ENCODE measurements around the gene LTBP1.

- TF ChIP-seq, protein P1, sequence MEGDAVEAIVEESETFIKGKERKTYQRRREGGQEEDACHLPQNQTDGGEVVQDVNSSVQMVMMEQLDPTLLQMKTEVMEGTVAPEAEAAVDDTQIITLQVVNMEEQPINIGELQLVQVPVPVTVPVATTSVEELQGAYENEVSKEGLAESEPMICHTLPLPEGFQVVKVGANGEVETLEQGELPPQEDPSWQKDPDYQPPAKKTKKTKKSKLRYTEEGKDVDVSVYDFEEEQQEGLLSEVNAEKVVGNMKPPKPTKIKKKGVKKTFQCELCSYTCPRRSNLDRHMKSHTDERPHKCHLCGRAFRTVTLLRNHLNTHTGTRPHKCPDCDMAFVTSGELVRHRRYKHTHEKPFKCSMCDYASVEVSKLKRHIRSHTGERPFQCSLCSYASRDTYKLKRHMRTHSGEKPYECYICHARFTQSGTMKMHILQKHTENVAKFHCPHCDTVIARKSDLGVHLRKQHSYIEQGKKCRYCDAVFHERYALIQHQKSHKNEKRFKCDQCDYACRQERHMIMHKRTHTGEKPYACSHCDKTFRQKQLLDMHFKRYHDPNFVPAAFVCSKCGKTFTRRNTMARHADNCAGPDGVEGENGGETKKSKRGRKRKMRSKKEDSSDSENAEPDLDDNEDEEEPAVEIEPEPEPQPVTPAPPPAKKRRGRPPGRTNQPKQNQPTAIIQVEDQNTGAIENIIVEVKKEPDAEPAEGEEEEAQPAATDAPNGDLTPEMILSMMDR (conservative IDR thresholded peaks at IDR 0.05; ENCODE audit: low read depth in 2 of 2), result no peak
- no peak for TF ChIP-seq EZH2 (IDR thresholded peaks at IDR 0.05; ENCODE audit: low read depth, unreplicated experiment)
- TF ChIP-seq EZH2phosphoT487 (IDR thresholded peaks at IDR 0.05; ENCODE audit: unreplicated experiment), result no peak
- TF ChIP-seq ETS1 (IDR thresholded peaks at IDR 0.05), result no peak
- TF ChIP-seq POLR2AphosphoS5 (IDR thresholded peaks at IDR 0.05; ENCODE audit: low read depth), result no peak
Observed at GRCh38 chr2:33247365-33247764, 300.6 kb downstream of the LTBP1 start.

Data from GM23338 (cell line).